GM21576 (cell line): Measurements from ENCODE around the gene FAM168A.

Experiments
- ATAC-seq: cut with Tn5 transposase; IDR thresholded peaks from one replicate; pipeline ENCODE4 v1.9.1; 2021; ENCODE audit warnings: mild to moderate bottlenecking, moderate library complexity; ENCODE audit not compliant: unreplicated experiment

FAM168A gene

GRCh38 chr11:73393011-73393380, 204.9 kb downstream of the FAM168A start:
- ATAC-seq = no peak

- no peak for ATAC-seq
Observed at GRCh38 chr11:73392108-73393010, 205.6 kb downstream of the FAM168A start.

GRCh38 chr11:73391665-73392064, 206.2 kb downstream of the FAM168A start:
- ATAC-seq = no peak

DNA sequence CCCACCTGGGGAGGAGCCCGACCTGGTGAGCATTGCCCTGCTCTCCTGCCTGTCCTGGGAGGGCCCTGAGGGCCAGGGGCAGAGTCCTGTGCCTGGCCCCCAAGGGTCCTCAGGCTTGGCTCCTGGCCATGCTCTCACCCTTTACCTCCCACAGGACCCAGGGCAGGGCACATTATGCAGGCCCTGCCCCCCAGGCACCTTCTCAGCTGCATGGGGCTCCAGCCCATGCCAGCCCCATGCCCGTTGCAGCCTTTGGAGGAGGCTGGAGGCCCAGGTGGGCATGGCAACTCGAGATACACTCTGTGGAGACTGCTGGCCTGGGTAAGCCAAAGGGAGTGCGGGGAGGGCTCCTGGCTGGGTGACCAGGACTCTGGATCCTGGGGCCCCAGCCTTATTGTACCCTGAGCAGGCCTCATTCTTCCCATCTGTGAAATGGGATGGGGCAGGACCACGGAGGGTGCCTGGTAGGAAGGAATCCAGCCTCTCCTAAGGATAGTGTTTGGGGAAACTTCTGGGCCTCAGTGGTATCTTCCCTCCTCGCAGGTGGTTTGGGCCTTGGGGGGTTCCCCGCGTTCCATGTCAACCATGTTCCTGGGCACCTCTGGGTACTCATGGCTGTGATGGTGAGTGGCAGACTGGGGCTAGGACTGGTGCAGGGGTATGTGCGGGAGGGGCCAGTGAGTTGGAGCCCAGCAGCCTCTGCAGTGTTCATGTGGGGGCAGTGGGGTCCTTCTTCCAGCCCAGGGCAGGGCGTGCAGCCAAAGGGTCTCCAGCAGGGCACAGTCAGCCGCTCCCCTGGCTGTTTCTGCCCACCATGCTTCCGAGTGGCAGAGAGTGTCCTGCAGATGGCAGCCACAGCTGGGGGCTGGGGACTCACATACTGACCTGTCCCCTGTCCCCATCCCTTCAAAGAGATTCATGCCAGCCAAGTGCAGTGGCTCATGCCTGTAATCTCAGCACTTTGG, 207.0 kb downstream of the FAM168A start:
- no peak for ATAC-seq

GRCh38 chr11:73389916-73390315, 208.0 kb downstream of the FAM168A start:
- ATAC-seq = no peak

GRCh38 chr11:73389134-73389525, 208.8 kb downstream of the FAM168A start:
- ATAC-seq = no peak

DNA sequence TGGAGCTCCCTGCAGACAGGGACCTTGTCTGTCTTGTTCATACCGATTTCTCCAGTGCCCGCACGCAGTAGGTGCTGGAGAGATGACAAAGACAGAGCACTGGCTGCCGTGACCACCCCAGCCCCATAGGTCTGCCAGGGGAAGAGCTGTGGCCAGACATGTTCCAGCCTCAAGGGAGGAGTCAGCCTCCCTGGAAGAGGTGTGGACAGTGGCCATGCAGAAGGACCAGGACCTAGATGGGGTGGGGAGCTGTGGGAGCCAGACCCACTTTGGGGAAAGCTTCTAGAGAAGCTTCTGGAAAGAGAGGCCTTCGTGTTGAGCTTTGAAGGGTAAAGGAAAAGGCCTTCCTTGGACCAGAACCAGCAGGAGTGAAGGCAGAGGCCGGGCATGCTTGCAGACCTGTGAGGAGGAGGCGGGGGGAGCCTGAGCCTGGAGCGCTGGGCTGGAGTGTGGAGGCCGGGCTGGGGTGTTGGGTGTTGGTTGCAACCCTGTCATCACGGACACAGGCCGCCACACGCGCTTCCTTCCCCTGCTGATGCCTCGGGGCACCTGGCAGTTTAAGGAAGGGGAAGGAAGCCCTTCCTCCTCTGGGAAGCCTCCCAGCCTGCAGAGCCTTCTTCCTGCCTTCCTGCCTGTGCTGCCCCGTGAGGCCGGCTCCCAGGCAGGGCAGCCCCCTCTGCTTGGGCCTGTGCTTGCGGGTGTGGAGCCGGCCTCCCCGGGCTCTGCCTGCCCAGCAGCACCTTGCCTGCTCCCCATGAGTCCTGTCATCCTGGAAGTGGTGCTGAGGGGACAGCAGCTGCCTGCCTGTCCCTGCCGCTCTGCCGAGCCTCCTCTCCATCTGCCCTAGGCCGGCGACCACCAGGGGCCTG, 209.4 kb downstream of the FAM168A start:
- no peak for ATAC-seq

DNA sequence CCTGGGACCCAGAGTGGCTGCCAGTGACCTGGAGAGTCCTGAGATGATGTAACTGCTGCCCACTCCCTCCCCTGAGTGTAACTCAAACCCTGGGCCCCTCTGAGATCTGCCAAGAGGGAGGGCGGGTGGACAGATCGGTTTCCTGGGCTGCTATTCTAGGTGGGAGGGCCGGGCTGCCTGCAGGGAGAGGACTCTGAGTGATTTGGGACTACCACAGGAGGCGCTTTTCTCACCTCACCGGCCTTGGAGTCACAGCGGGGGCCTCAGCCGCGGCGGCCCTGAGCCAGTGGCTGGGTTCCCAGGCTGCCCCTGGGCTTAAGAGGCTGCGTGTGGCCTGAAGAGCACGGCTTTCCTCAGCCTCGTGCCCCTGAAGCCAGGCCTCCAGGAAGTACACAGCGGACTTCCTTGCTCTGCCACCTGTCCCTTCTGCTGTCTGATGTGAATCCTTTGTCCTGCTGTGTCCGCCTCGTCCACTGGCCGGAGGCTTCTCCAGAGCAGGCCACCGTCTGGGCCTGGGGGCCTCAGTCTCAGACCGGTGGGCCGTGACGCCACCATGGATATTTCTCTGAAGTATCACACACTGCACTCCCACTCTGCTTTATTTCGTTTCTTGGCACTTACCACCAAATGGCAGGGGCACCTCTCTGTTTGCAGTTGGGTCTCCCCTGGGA, 210.2 kb downstream of the FAM168A start:
- ATAC-seq = no peak

- ATAC-seq = no peak
Observed at GRCh38 chr11:73386546-73386945, 211.4 kb downstream of the FAM168A start.

DNA sequence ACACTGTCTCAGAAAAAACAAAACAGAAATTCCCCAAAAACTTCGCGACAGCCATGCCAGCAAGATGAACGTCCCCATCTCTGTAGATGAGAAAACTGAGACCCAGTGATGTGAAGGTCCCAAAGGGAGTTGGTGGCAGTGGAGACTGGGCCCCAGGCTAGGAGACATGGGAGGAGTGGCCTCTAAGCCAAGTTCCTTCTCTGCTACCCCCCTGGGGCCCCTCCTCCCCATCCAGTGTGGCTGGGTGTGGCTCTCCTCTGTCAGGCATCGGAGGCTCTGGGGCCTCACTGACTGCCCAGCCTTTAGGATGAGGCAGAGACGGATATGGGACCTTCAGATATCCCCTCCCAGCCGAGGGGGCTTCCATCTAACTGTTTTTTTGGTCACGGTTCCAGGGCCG, 211.9 kb downstream of the FAM168A start:
- ATAC-seq = no peak

GRCh38 chr11:73384872-73385689, 212.8 kb downstream of the FAM168A start:
- ATAC-seq = peak; percentile 40

DNA sequence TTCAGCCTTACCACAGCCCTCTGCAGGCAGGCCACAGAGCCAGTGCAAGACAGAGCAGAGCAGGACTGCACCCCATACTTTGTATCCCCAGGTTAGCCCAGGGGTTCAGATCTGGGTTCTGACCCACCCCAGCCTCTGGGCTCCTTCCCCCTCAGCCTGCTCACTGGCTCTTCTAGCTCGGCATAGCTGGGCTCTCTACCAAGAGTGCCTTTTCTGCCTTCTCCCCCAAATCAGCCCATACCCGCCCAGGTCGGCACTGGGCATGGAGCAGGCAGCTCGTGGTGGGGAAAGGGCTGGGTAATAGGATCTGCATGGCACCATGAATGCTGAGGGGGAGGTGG, 213.4 kb downstream of the FAM168A start:
- no peak for ATAC-seq

- no peak for ATAC-seq
Observed at GRCh38 chr11:73384125-73384441, 213.8 kb downstream of the FAM168A start.

GRCh38 chr11:73383249-73384124, 214.4 kb downstream of the FAM168A start:
- no peak for ATAC-seq

- ATAC-seq = no peak
Observed at GRCh38 chr11:73382747-73383146, 215.2 kb downstream of the FAM168A start.

DNA sequence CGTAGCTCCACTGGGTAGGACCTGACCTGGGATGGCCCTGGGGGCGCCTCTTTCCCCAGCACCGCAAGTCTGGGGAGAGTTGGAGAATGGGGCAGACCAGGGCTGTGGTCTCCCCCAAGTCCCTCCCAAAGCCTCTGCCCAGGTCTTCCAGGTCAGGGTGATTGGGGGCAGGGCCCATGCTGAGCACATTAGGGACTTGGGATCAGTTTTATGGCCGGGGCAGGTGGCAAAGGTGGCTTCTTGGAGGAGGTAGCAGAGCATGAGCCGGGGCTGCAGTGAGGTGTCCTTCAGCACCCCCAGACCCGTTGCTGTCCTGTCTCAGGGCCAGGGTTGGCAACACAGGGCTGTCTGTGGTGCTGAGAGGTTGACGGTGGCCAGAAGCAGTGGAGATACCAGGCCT, 215.7 kb downstream of the FAM168A start:
- ATAC-seq = no peak

GRCh38 chr11:73381589-73381988, 216.3 kb downstream of the FAM168A start:
- ATAC-seq = no peak

DNA sequence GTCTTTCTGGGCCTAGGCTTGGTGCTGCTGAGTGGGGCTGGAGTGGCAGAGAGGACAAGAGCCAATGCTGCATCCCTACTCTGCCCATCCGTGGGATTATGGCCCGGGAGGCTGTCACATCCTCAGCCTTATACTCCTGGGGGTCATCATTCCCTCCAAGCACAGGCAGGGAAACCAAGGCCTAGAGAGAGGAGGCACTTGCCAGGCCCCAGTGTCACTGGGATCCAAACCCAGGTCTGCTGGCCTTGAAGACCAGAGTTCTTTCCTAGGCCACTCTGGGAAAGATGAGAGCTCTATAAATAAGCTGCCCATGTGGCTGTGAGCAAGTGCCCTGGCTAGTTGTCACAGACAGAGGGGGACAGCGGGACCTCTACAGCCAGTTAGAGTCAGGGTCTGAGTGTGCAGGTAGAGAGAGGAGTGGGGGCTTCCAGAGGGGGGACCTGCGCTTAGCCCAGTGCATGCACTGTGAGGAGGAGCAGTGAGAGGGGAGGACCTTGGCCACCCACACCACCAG, 217.0 kb downstream of the FAM168A start:
- no peak for ATAC-seq
